Urinary bladder (tissue), 4 donors: ENCODE data around the gene TPST1. TPM values are rescaled to one million over a fixed set of nuclear protein-coding genes. Genes with fewer than 3 reads are reported as not detected.

ENCODE experiments used
- DNase-seq: peaks from one replicate; pipeline ENCODE4 v3.0.0-alpha.2; 2015; ENCODE audit errors: extremely low spot score
- H3K27ac ChIP-seq: one replicate; pipeline ENCODE4 v1.5.1; 2013; ENCODE audit warnings: low read depth, mild to moderate bottlenecking, moderate library complexity
- H3K36me3 ChIP-seq: one replicate; pipeline ENCODE4 v1.6.1; 2013; ENCODE audit warnings: mild to moderate bottlenecking, moderate library complexity; ENCODE audit not compliant: insufficient read depth
- H3K4me1 ChIP-seq: one replicate; pipeline ENCODE4 v1.6.1; 2013; ENCODE audit warnings: mild to moderate bottlenecking, moderate library complexity; ENCODE audit not compliant: insufficient read depth
- H3K4me3 ChIP-seq: one replicate; pipeline ENCODE4 v1.5.1; 2013; ENCODE audit warnings: low read depth, low read length
- WGBS: extraction: QIAGEN DNeasy Blood & Tissue Kit; methylation state at CpG from one replicate; pipeline ENCODE4 v1.1.7; 2013; 5-methylcytosine and 5-hydroxymethylcytosine counted together
- polyA plus RNA-seq: library from polyadenylated mRNA; stranded (reverse); fragments of 200-250 nt; gene quantifications from one replicate; pipeline ENCODE4 v1.2.3, GENCODE V29; 2013
- total RNA-seq: library from RNA; depleted of rRNA; stranded (reverse); fragments of >200 nt; gene quantifications from one replicate; pipeline ENCODE4 v1.2.3, GENCODE V29; 2014
- donor health status: healthy with polysubstance abuse.
- donor health status: healthy.

Gene TPST1
- total and polyA plus RNA-seq, 2 donors: 72.8 to 172 TPM

DNA sequence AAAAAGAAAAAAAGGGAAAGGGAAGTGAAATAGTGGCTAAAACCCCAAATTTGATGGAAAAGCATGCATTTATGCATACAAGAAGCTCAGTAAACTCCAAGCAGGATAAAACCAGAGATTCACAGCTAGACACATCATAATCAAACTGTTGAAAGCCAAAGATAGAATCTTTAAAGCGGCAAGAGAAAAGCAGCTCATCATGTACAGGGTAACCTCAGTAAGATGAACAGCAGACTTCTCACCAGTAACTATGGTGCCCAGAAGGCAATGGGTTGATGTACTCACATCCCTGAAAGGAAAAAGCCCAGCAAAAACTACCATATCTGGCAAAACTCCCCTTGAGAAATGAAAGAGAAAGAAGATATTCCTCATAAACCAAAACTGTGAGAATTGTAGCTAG lies 60.4 kb downstream of the TPST1 start:
- Histone ChIP-seq H3K4me1 (no peaks in the 10 kb centered on the region), H3K4me3 (no peak overlapping the region), H3K36me3 (no peaks in the 10 kb centered on the region), H3K27ac (no peak overlapping the region)
- 98% methylated on average over 1 of the region's 1 CpG for WGBS
- DNase-seq: no peak

DNA sequence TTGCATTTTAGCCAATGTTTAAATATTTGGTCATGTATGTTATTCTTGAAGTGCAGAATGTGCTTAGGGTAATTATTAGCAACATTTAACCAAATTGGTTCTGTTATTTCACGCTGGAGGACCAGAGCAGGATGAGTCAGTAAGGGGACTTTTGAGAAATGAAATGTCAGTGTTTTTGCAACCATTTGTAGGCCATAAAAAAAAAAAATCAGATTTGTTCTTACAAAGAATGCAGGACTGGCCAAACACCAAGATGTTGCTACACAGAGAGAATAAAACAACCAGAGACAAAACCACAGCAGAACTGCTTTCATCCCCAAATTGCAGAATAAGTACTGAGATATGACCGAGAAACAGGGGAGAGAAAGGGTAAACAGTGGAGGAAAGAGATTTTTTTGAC lies 62.1 kb downstream of the TPST1 start:
- peak; percentile 26 for DNase-seq
- WGBS: 21% methylated on average over 2 of the region's 2 CpGs
- Histone ChIP-seq H3K4me3 (no peak overlapping the region), H3K27ac (peak overlapping the region; percentile 23), H3K4me1 (no peaks in the 10 kb centered on the region), H3K36me3 (no peaks in the 10 kb centered on the region)

DNA sequence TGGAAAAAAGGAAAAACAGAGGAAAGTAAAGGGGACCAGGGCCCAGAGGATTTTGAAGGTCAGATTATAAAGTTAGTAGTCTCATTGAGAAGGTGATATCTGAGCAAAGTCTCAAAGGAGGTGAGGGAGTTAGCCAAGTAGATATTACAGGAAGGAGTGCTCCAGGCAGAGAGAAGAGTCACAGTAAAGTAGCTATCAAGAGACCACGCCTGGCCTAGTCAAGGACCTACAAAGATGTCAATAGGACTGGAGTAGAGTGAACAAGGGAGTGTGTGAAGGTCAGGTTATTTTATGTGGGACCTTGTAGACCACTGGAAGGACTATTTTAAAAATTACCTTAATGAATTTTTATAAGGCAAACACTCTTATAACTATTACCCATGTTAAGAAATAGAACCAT lies 64.8 kb downstream of the TPST1 start:
- DNase-seq: no peak
- no peak overlapping the region for H3K27ac ChIP-seq
- no peak overlapping the region for H3K4me3 ChIP-seq
- 100% methylated on average over 1 of the region's 1 CpG for WGBS
- H3K4me1 ChIP-seq: no peaks in the 10 kb centered on the region
- H3K36me3 ChIP-seq: no peaks in the 10 kb centered on the region

DNA sequence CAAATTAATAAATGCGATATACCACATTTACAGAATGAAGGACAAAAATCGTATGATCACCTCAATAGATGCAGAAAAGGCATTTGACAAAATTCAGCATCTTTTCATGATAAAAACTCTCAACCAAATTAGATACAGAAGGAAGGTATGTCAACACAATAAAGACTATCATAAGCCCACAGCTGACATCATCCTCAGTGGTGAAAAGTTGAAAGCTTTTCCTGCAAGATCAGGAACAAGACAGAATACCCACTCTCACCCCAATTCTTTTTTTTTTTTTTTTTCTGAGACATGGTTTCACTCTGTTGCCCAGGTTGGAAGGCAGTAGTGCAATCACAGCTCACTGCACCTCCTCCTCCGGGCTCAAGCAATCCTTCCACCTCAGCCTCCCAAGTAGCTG lies 67.2 kb downstream of the TPST1 start:
- H3K27ac ChIP-seq: no peak overlapping the region
- no peaks in the 10 kb centered on the region for H3K4me1 ChIP-seq
- WGBS: 96% methylated on average over 3 of the region's 3 CpGs
- no peak overlapping the region for H3K4me3 ChIP-seq
- no peak for DNase-seq
- H3K36me3 ChIP-seq: no peaks in the 10 kb centered on the region

DNA sequence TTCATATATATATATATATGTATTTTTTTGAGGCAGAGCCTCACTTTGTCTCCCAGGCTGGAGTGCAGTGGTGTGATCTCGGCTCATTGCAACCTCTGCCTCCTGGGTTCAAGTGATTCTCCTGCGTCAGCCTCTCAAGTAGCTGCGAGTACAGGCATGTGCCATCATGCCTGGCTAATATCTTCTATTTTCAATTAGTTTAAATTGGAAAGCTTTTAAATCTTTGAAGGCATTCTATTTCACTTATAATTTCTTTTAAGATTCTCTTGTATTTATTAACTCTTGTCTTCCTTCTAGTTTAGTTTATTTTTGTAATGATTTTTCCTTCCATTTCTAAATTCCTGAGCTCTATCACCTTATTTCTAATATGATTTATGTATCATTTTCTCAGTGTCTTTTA lies 71.2 kb downstream of the TPST1 start:
- Histone ChIP-seq H3K4me1 (no peaks in the 10 kb centered on the region), H3K4me3 (no peak overlapping the region), H3K27ac (no peak overlapping the region), H3K36me3 (no peaks in the 10 kb centered on the region)
- DNase-seq: no peak
- WGBS: 85% methylated on average over 3 of the region's 3 CpGs

DNA sequence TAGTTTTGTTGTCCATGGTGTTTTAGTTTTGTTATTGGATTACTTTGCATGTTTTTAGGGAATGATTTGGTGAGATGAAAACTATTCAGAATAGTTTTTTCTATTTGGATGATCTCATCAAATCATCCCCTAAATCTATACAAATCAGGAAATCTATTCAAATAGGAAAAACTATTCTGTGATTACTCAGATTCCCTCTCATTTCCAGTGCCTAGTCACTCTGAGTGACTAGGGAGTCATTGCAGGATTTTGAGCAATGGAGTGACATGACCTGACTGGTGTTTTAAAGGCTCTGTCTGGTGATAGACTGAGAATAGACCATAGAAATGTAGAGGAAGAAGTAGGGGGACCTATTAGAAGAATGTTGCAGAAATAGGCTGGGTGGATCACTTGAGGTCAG lies 72.4 kb downstream of the TPST1 start:
- no peak for DNase-seq
- Histone ChIP-seq H3K27ac (no peak overlapping the region), H3K36me3 (no peaks in the 10 kb centered on the region), H3K4me1 (no peaks in the 10 kb centered on the region), H3K4me3 (no peak overlapping the region)

DNA sequence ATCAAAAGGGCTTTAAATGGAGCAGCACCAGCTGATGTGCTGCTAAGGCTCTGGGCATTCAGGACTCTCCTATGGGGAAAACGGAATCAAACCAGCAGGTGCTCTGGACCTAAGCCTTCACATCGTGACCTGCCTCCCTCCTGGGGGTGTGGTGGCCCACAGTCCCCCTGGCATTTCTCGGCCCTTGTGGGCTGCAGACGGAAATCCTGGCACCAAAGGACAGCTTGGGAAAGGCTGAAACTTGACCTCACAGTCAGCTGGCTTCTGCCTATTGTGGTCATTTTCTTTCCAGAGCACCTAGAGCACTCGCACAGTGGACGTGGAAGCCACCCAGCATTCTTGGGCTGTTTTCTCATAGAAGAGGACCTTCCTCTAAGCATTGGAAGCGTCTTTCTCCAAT lies 74.8 kb downstream of the TPST1 start:
- no peak for DNase-seq
- Histone ChIP-seq H3K27ac (no peak overlapping the region), H3K4me3 (no peak overlapping the region), H3K4me1 (no peaks in the 10 kb centered on the region), H3K36me3 (no peaks in the 10 kb centered on the region)
- WGBS: 88% methylated on average over 7 of the region's 7 CpGs

DNA sequence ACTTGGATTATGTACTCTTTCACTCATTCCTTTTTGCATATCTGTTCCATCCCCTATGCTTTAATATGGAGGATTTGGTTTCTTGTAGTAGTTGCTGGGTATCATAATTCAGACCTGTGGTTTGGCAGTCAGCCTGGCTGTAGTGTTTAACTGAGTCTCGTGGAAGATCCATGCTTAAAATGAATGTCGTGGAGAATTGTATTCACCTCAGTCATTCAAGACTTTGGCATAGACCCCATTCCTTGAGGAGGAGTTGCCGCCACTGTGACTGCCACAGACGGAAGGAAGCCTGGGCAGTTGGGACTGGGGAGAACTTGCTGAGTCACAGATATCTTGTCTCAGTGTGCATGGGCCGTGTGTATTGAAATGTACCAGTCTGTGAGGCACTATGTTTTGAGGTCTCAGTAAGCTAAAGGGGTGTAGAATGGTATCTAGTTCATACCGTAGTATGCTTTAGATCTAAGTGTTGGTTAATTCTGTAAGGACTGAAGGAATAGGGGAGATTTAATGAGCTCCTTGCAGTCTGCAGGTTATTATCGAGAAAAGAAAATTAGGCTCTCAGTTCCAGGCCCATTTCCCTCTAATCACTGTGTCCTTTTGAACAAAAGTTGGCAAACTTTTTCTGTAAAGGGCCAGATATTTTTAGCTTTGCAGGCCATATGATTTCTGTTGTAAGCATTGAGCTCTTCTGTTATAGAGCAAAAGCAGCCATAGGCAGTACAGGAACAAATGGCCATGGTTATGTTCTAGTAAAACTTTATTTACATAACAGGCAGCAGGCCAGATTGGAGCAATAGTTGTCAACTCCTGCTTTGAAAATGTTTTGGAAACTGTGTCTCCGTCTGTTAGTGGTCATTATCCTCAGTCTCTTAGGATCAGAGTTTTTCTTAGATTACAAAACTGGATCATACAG lies 76.8 kb downstream of the TPST1 start:
- Histone ChIP-seq H3K36me3 (no peaks in the 10 kb centered on the region), H3K27ac (no peak overlapping the region), H3K4me3 (no peak overlapping the region), H3K4me1 (no peaks in the 10 kb centered on the region)
- no peak for DNase-seq
- WGBS: 31% methylated on average over 8 of the region's 8 CpGs

DNA sequence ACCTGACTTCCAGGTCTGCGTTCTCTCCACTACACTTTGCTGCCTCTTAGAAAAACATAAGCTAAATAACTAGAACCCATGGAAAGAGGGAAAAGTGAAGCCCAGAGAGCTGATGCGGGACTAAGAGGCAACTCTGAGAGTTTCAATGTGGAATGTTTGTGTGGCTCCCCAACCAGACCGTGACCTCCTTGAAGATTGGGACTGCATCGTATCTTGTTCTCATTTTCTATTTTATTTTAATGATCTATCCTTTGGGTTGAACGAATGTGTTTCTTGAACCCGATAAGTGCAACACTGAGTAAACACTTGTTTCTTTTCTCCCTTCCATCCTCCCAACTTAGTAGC lies 77.4 kb downstream of the TPST1 start:
- H3K4me1 ChIP-seq: no peaks in the 10 kb centered on the region
- DNase-seq: no peak
- no peaks in the 10 kb centered on the region for H3K36me3 ChIP-seq
- H3K4me3 ChIP-seq: no peak overlapping the region
- H3K27ac ChIP-seq: no peak overlapping the region
- WGBS: 66% methylated on average over 6 of the region's 6 CpGs

DNA sequence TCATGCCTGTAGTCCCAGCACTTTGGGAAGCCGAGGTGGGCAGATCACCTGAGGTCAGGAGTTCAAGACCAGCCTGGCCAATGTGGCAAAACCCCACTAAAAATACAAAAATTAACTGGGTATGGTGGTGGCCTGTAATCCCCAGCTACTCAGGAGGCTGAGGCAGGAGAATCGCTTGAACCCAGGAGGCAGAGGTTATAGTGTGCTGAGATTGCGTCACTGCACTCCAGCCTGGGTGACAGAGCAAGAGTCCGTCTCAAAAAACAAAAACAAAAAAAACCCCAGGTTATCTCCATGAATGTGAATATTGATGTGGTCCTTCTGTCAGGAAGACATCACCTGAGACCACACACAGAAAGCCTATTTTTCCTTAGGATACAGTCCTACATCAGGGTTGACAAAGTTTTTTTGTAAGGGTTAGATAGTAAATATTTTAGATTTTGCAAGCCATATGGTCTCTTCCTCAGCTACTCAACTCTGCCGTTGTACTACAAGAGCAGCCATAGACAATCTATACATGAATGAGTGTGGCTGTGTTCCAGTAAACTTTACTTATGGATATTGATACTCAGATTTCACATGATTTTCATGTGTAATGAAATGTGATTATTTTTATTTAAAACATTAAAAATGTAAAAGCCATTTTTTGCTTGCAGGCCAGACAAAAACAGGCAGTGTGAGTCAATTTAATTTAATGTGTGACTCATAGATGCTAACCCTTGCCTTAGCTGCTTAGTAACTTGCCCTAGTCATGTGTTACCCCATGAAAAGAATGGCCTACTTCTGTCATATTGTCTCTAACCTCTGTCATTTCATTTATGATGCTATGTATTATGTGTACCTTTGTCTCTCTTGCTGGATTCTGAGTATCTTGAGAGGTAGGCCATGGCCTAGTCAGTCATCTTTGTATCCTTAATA lies 78.1 kb downstream of the TPST1 start:
- H3K36me3 ChIP-seq: no peaks in the 10 kb centered on the region
- DNase-seq: no peak
- H3K4me3 ChIP-seq: no peak overlapping the region
- peak overlapping the region; percentile 38 for H3K27ac ChIP-seq
- H3K4me1 ChIP-seq: no peaks in the 10 kb centered on the region
- WGBS: 75% methylated on average over 5 of the region's 5 CpGs

DNA sequence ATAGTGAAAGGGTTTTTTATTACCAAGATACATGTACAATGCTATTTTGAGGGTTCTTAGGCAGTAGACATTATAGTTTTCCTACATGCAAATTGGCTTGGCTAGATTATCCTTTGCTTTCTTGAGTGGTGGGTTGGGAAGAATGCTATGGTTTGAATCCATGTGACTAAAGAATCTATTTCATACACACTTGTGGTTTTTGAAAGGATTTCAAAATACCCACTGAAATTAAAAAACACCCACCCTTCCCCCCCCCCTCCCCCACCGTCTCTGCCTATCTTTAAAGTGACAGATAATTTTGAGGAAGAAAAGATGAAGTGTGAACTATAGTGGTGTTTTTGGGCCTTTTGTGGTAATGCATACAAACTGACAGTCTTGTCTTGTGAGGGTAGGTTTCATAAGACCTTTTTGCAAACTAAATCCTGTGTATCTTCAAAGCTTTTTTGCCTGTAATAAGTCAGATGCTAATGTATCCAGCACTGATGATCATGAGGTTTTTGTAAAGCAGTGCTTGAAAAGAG lies 90.9 kb downstream of the TPST1 start:
- H3K4me1 ChIP-seq: no peaks in the 10 kb centered on the region

DNA sequence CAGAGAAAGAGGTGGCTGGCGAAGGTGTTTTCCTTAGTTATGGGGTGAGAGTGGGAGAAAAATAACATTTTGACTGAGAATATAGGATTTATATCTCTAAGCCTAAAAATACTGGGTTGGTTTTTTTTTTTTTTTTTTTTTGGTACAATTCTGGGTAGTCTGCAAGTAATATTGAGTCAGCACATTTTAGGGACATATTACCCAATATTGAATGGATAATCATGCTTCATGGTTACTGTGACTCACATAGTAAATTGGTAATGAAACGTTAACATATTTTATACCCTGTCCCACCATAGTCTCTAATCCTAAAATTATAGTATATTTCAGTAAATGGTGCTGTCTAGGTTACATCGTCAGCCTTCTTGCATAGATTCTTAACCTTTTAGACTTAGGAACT lies 91.4 kb downstream of the TPST1 start:
- 89% methylated on average over 3 of the region's 3 CpGs for WGBS
- Histone ChIP-seq H3K27ac (no peak overlapping the region), H3K4me1 (no peaks in the 10 kb centered on the region)

More for the DNA sequence above, 90.9 kb downstream of the TPST1 start:
- no peak overlapping the region for H3K27ac ChIP-seq
- H3K36me3 ChIP-seq: no peaks in the 10 kb centered on the region
- 50% methylated on average over 1 of the region's 1 CpG for WGBS
- no peak overlapping the region for H3K4me3 ChIP-seq
- DNase-seq: no peak

DNA sequence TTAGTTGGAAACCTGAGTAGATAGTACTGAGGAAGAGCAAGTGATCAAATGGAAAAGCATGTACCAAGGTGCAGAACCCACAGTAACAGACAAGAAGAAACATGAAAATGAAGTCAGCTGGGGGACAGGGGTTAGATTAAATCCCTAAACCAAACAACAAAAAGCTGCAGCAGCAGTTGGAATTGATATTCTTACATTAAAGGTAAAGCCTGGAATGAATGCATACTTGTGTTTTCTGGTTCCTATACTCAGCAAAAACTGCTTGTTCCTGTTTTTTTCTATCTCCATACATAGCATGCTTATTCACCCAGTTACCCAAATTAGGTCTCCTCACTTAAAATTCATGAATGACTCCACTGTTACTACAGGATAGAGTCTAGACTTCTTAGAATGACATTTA lies 92.4 kb downstream of the TPST1 start:
- H3K4me1 ChIP-seq: no peaks in the 10 kb centered on the region
- H3K4me3 ChIP-seq: no peak overlapping the region
- no peaks in the 10 kb centered on the region for H3K36me3 ChIP-seq
- no peak for DNase-seq
- H3K27ac ChIP-seq: no peak overlapping the region

More for the DNA sequence above, 91.4 kb downstream of the TPST1 start:
- DNase-seq: no peak
- Histone ChIP-seq H3K36me3 (no peaks in the 10 kb centered on the region), H3K4me3 (no peak overlapping the region)

DNA sequence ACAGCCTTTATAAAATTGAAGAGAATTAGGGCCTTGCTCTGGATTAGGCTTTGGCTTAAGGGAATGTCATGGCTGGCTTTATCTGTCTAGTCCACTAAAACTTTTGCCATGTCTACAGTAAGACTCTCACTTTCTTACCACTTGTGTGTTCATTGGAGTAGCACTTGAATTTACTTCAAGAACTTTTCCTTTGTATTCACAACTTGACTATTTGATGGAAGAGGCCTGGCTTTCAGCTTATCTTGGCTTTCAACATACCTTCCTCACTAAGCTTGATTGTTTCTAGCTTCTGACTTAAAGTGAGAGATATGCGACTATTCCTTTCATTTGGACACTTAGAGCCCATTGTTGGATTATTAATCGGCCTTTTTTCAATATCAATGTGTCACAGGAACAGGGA lies 96.1 kb downstream of the TPST1 start:
- 87% methylated on average over 2 of the region's 2 CpGs for WGBS
- Histone ChIP-seq H3K36me3 (no peaks in the 10 kb centered on the region), H3K4me3 (no peak overlapping the region), H3K4me1 (no peaks in the 10 kb centered on the region), H3K27ac (no peak overlapping the region)
- DNase-seq: no peak
